DOHH2 (cell line): ENCODE measurements around the gene PDXDC1.
"Not testable (repeated sequence)": the region's sequence is repeated elsewhere in the genome, so short reads cannot be mapped to it uniquely, and the experiment has no call there.

Source experiments
- H3F3A ChIP-seq: fragments of 200-600 bp; sonication (generic), shearing (Covaris generic); 2 replicates; pipeline ENCODE4 v1.6.0; 2016; ENCODE audit warnings: antibody characterized with exemption, mild to moderate bottlenecking; ENCODE audit not compliant: control insufficient read depth, insufficient read depth
- H3K27ac ChIP-seq: fragments of 200-600 bp; sonication (generic); 2 replicates; pipeline ENCODE4 v1.5.1; 2014; ENCODE audit warnings: low read depth, mild to moderate bottlenecking, low read length, moderate library complexity
- H3K27me3 ChIP-seq: fragments of 200-600 bp; sonication (generic); 2 replicates; pipeline ENCODE4 v1.6.1; 2014; ENCODE audit warnings: mild to moderate bottlenecking, low read length, mixed read lengths; ENCODE audit not compliant: control insufficient read depth
- H3K36me3 ChIP-seq: fragments of 200-600 bp; sonication (generic); 2 replicates; pipeline ENCODE4 v1.6.1; 2014; ENCODE audit warnings: mild to moderate bottlenecking, low read length, moderate library complexity, mixed read lengths; ENCODE audit not compliant: control insufficient read depth
- H3K4me1 ChIP-seq: fragments of 200-600 bp; sonication (generic); 2 replicates; pipeline ENCODE4 v1.6.1; 2014; ENCODE audit warnings: mild to moderate bottlenecking, low read length, mixed read lengths; ENCODE audit not compliant: control insufficient read depth
- H3K4me2 ChIP-seq: fragments of 200-600 bp; sonication (generic); 2 replicates; pipeline ENCODE4 v1.6.0; 2014; ENCODE audit warnings: mild to moderate bottlenecking, low read length, moderate library complexity
- H3K4me3 ChIP-seq: fragments of 200-600 bp; sonication (generic); 2 replicates; pipeline ENCODE4 v1.5.1; 2014; ENCODE audit warnings: mild to moderate bottlenecking, low read length, mixed read lengths
- H3K79me2 ChIP-seq: fragments of 200-600 bp; sonication (generic); 2 replicates; pipeline ENCODE4 v1.6.1; 2014; ENCODE audit warnings: mild to moderate bottlenecking, low read length, mixed read lengths; ENCODE audit not compliant: control insufficient read depth
- H3K9me2 ChIP-seq: fragments of 200-600 bp; sonication (generic); replicated peaks from 2 replicates; pipeline ENCODE4 v1.6.1; 2014; ENCODE audit warnings: mild to moderate bottlenecking, low read length, mixed read lengths; ENCODE audit not compliant: control insufficient read depth
- H3K9me3 ChIP-seq: fragments of 200-600 bp; sonication (generic); 2 replicates; pipeline ENCODE4 v1.6.1; 2014; ENCODE audit warnings: antibody characterized with exemption, low read length, mixed read lengths; ENCODE audit not compliant: control insufficient read depth, insufficient read depth
- H4K20me1 ChIP-seq: fragments of 200-600 bp; sonication (generic); 2 replicates; pipeline ENCODE4 v1.6.0; 2014; ENCODE audit warnings: low read depth, mild to moderate bottlenecking, antibody characterized with exemption, low read length, moderate library complexity; ENCODE audit not compliant: control insufficient read depth, insufficient read depth

PDXDC1 gene

DNA sequence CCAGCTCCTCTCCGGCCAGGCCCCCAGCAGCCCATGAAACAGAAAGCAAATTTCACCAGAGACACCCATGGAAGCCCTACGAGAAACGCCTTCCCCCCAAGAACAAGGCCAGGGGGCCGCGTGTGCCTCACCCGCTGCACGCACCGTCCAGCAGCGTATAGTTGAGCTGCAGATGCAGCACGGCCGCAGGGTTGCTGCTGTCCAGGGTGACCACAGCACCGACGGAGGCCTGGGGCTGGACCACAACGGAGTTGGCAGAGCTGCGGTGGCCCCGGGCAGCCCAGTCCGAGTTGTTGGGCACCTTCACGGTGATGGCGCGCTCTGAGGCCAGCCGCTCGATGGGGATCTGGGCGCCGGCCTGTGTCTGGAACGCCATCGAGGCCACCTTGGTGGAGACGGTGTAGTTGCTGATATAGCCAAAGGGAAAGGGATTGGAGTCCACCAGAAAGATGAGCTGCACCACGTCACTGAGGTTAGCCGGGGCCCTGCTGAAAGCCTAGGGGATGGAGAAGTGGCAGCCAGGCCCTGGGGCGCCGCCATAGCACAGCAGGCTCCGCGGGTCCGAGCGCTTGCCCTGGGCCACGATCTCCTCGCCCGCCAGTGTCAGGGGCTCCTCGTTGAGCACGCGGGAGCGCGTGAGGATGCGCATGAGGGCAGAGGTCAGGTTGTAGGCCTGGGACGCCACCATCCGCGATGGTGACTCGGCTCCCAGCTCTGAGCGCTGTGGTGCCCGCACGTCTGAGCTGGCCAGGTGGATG is 156.3 kb downstream of the PDXDC1 start:
- H3K27ac ChIP-seq, H3K4me2 ChIP-seq, H3K36me3 ChIP-seq, H3K9me2 ChIP-seq, H3K79me2 ChIP-seq, H3K4me3 ChIP-seq, H3K9me3 ChIP-seq, H3F3A ChIP-seq, H4K20me1 ChIP-seq, H3K4me1 ChIP-seq, H3K27me3 ChIP-seq: not testable (repeated sequence)

DNA sequence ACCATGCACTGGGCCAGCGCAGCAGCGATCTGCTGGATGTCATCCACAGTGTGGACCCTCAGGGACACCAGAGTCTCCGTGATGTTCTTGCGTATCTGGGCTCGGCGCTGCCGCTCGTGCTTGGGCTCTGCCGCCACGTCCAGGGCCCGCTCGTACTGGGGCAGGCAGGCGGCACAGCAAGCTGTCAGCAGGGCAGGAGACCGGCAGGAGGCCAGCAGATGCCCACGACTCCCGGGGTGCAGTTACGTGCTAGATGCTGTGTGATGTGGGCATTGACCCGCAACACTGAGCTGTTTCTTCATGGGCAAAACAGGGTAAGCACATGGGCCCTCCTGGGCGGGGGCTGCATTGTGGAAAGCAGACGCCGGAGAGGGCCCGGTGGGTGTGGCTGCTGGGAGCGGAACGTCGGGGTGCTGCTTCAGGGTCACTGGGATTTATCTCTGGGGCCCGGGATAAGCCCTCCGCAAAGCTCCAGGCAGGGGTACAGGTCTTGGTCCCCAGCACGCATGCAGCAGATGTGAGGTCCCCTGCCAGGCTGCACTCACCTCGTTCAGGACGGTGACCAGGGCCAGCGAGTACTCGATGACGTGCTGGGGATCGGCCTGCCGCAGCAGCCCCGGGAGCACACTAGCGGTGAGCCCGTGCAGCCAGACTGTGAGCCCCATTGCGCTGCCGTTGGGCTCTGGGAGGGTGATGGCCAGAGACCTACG is 158.0 kb downstream of the PDXDC1 start:
- not testable (repeated sequence) for H3K9me2 ChIP-seq, H3K36me3 ChIP-seq, H3K4me3 ChIP-seq, H3K27ac ChIP-seq, H4K20me1 ChIP-seq, H3F3A ChIP-seq, H3K9me3 ChIP-seq, H3K4me2 ChIP-seq, H3K27me3 ChIP-seq, H3K4me1 ChIP-seq, H3K79me2 ChIP-seq

GRCh38 chr16:15133554-15133953 is 158.7 kb downstream of the PDXDC1 start:
- not testable (repeated sequence) for H3K36me3 ChIP-seq, H3K9me3 ChIP-seq, H3F3A ChIP-seq, H3K4me3 ChIP-seq, H3K9me2 ChIP-seq, H4K20me1 ChIP-seq, H3K27ac ChIP-seq, H3K27me3 ChIP-seq, H3K79me2 ChIP-seq, H3K4me2 ChIP-seq, H3K4me1 ChIP-seq

DNA sequence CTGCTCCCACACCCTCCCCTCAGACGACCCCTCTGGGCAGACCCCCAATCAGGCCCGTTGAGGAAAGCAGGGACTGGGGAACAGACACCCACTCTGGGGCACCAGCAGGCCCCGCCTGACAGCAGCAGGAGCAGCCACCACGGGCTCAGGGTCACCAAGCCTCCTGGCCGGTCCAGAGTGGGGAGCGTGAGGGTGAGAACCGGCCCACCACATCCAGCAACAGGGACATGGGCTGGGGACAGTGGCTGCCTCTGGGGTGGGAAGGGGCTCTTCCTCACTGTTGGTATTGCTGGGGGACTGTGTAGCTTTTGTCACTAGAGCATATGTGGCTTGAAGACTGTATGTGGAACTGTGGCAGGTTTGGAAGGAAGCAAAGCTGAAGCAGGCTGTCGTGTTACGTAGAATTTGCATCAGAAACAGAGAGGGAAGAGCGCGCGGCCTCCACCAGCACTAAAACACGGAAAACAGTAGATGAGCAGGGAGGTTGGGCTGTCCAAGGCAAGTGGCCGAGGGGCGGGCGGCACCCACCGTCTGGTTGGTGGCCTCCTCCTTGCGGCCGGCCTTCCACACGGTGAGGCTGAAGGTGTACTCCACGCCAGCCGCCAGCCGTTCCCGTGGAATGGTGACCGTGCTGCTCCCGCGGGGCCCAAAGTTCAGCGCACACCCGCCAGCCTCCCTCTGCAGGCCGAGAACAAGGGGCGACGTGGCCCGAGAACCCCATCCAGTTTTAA is 160.1 kb downstream of the PDXDC1 start:
- H3K4me1 ChIP-seq, H3K27me3 ChIP-seq, H3K27ac ChIP-seq, H3K4me2 ChIP-seq, H4K20me1 ChIP-seq, H3K36me3 ChIP-seq, H3F3A ChIP-seq, H3K9me2 ChIP-seq, H3K9me3 ChIP-seq, H3K79me2 ChIP-seq, H3K4me3 ChIP-seq: not testable (repeated sequence)

DNA sequence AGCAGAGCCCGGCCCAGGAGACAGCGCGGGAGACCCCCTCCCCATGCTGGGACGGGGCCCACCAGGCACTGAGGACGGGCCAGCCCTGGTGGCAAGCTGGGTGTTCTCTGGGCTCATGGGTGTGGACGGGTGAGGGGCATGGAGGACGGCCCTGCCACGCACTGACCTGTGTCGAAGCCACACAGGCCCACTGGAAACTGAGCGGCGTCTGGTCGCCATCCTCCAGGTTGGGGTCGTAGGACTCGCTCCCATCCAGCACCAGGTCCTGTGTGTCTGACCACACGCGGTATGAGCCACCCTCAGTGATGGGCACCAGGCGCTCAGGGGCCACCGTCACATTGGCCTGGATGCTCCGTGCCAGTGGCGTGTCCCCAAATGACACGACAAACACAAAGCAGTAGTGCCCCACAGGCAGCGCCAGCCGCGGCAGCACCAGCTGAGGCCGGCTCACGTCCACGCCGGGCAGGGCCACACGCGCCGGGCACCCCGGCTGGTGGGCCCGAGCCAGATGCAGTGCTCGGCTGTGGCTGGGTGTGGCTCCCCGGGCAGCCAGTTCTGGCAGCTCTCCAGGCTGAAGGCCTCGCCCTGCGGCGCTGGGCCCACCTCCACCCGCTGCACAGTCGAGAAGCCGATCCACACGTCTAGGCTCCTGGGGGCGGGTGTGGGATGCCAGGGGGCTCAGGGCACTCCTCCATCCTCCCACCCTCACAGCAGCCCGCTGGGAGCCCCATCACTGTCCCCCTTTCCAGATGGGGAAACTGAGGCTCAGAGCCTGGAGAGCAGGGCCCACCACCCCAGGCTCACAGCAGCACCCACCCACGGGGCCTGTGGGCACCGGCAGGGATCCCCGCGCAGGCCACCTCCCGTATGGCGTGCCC is 160.9 kb downstream of the PDXDC1 start:
- not testable (repeated sequence) for H3K27ac ChIP-seq, H3K4me2 ChIP-seq, H3K36me3 ChIP-seq, H3K4me1 ChIP-seq, H3K79me2 ChIP-seq, H3K27me3 ChIP-seq, H3F3A ChIP-seq, H4K20me1 ChIP-seq, H3K9me2 ChIP-seq, H3K4me3 ChIP-seq, H3K9me3 ChIP-seq

GRCh38 chr16:15137514-15137913 is 162.7 kb downstream of the PDXDC1 start:
- H3K4me2 ChIP-seq, H3F3A ChIP-seq, H3K4me3 ChIP-seq, H3K9me3 ChIP-seq, H3K79me2 ChIP-seq, H3K27ac ChIP-seq, H3K4me1 ChIP-seq, H3K9me2 ChIP-seq, H3K36me3 ChIP-seq, H3K27me3 ChIP-seq, H4K20me1 ChIP-seq: not testable (repeated sequence)

GRCh38 chr16:15140444-15141365 is 165.9 kb downstream of the PDXDC1 start:
- H3K36me3 ChIP-seq, H3K4me1 ChIP-seq, H4K20me1 ChIP-seq, H3K4me2 ChIP-seq, H3K9me2 ChIP-seq, H3K9me3 ChIP-seq, H3F3A ChIP-seq, H3K27me3 ChIP-seq, H3K4me3 ChIP-seq, H3K79me2 ChIP-seq, H3K27ac ChIP-seq: not testable (repeated sequence)
